Adrenal gland (tissue), 12 donors: Measurements from ENCODE around the gene NPAS4. TPM values are rescaled to one million over a fixed set of nuclear protein-coding genes. Genes with fewer than 3 reads are reported as not detected.

Source experiments
- DNase-seq, 7 donors: peaks; one replicate each; pipeline ENCODE4 v3.0.0-alpha.2; 2019 to 2020
- H3K27ac ChIP-seq, 5 donors: fragments of 200-600 bp; sonication (generic) in 4 of 5; 1 replicate in 3 of 5; 2 replicates in 2 of 5; pipeline versions ENCODE4 v1.5.1 to v1.8.0; 2016 to 2020; ENCODE audit warnings: mild to moderate bottlenecking in 1 of 5
- H3K27me3 ChIP-seq: fragments of 200-600 bp; 2 replicates; pipeline ENCODE4 v1.8.0; 2021
- H3K36me3 ChIP-seq, 2 donors: fragments of 200-600 bp; replicated peaks in 1 of 2; 1 replicate in 1 of 2; 2 replicates in 1 of 2; pipeline versions ENCODE4 v1.5.1 to v1.8.0; 2018 to 2022
- H3K4me1 ChIP-seq, 2 donors: fragments of 200-600 bp; replicated peaks in 1 of 2; 1 replicate in 1 of 2; 2 replicates in 1 of 2; pipeline versions ENCODE4 v1.5.1 to v1.8.0; 2018 to 2021
- H3K4me3 ChIP-seq, 4 donors: fragments of 200-600 bp; sonication (generic) in 3 of 4; one replicate each; pipeline ENCODE4 v1.5.1; 2016 to 2018
- H3K9me3 ChIP-seq, 3 donors: fragments of 200-600 bp; sonication (generic) in 1 of 3; replicated peaks in 1 of 3; 1 replicate in 2 of 3; 2 replicates in 1 of 3; pipeline versions ENCODE4 v1.5.1 to v1.8.0; 2016 to 2021
- POLR2A ChIP-seq, 2 donors: fragments of 450-650 bp; IDR thresholded peaks; one replicate each; pipeline ENCODE4 v1.6.1; 2017; ENCODE audit warnings: antibody characterized with exemption in 2 of 2, mild to moderate bottlenecking in 2 of 2, moderate library complexity in 1 of 2
- WGBS, 4 donors: extraction: QIAGEN DNeasy Blood & Tissue Kit in 2 of 4; methylation state at CpG; one replicate each; pipeline versions ENCODE4 v1.1.5 to v1.1.7; 2013 to 2017; 5-methylcytosine and 5-hydroxymethylcytosine counted together
- intact Hi-C, 2 donors: fragments of 100-400 bp; cut with DNase I; formaldehyde crosslinking; loops; one replicate each; pipeline versions ENCODE4 v1.14.1 to v1.15.0; 2022 to 2023
- polyA plus RNA-seq, 3 donors: library from polyadenylated mRNA; stranded (reverse); fragments of 200-250 nt in 2 of 3; fragments of 350-450 nt in 1 of 3; fragmentation: Illumina TruSeq in 1 of 3; extraction: RNeasy Lipid Tissue Mini Kit (QIAGEN cat#74804) in 1 of 3; gene quantifications; one replicate each; pipeline ENCODE4 v1.2.3, GENCODE V29; 2013 to 2014
- total RNA-seq, 9 donors: library from RNA; depleted of rRNA in 4 of 9; stranded (reverse); fragments of >200 nt in 4 of 9; fragments of 120-200 nt in 1 of 9; fragmentation: NEBNext Ultra II Directional in 1 of 9; extraction: Animal tissue kit (Norgen Biotek cat#: 25700) in 1 of 9; gene quantifications; one replicate each; pipeline versions ENCODE4 v1.1.0 to v1.2.4, GENCODE V29; 2013 to 2023
- TF ChIP-seq, protein P1 (sequence below), 6 experiments: fragments of 450-650 bp in 4 of 6; fragments of 200-600 bp in 2 of 6; sonication (generic) in 1 of 6; IDR thresholded peaks; 1 replicate in 5 of 6; 2 replicates in 1 of 6; pipeline versions ENCODE4 v1.5.1 to v1.8.0; 2016 to 2021; ENCODE audit warnings: antibody characterized with exemption in 6 of 6, mild to moderate bottlenecking in 2 of 6, moderate library complexity in 1 of 6
- donor health status: healthy with polysubstance abuse.
- donor health status: Bipolar disorder and iron deficiency.
- donor health status: DM: yes; HTN: yes; CAD: no.
- donor health status: DM: no; HTN: no; CAD: no.
- donor health status: DM: no; HTN: no; CAD: no.
- donor health status: DM: yes; HTN: yes; CAD: no.

Gene NPAS4
- total and polyA plus RNA-seq, 12 donors: 0.06 to 0.72 (median 0.36) TPM; not detected in 6

DNA sequence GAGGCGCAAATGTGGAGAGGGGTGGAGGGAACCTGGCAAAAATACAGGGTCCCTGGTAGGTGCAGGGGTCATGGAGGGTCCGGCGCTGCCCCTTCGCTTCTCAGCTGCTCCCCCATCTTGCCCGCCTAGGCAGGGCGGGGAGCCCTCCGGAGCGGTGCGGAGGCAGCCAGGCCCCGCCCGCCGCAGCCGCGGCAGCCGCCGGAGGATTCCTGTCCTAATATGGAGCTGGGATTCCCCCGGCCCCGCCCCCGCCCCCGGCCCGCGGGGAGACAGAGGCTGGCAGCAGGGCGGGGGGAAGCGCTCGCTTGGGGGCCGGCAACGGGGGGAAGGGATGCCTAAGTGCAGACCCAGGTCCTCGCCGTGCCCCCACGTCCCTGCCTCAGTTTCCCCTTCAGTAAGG lies 1.0 kb upstream of the NPAS4 start:
- H3K4me1 ChIP-seq: peaks cover 0 to 8% of the 10 kb centered on the region in 2 donors
- no peak for DNase-seq
- H3K36me3 ChIP-seq: no peaks in the 10 kb centered on the region
- H3K27ac ChIP-seq: no peak overlapping the region
- TF ChIP-seq POLR2A (IDR thresholded peaks at IDR 0.05): no peak
- TF ChIP-seq, protein P1, sequence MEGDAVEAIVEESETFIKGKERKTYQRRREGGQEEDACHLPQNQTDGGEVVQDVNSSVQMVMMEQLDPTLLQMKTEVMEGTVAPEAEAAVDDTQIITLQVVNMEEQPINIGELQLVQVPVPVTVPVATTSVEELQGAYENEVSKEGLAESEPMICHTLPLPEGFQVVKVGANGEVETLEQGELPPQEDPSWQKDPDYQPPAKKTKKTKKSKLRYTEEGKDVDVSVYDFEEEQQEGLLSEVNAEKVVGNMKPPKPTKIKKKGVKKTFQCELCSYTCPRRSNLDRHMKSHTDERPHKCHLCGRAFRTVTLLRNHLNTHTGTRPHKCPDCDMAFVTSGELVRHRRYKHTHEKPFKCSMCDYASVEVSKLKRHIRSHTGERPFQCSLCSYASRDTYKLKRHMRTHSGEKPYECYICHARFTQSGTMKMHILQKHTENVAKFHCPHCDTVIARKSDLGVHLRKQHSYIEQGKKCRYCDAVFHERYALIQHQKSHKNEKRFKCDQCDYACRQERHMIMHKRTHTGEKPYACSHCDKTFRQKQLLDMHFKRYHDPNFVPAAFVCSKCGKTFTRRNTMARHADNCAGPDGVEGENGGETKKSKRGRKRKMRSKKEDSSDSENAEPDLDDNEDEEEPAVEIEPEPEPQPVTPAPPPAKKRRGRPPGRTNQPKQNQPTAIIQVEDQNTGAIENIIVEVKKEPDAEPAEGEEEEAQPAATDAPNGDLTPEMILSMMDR (IDR thresholded peaks at IDR 0.05): no peak
- WGBS, 4 donors: 2 to 3% (median 2%) methylated on average over 14 to 29 of the region's 30 CpGs
- H3K4me3 ChIP-seq: no peak overlapping the region
- H3K9me3 ChIP-seq: no peaks in the 10 kb centered on the region
- intact Hi-C loops: no loop called here
- no peaks in the 10 kb centered on the region for H3K27me3 ChIP-seq

DNA sequence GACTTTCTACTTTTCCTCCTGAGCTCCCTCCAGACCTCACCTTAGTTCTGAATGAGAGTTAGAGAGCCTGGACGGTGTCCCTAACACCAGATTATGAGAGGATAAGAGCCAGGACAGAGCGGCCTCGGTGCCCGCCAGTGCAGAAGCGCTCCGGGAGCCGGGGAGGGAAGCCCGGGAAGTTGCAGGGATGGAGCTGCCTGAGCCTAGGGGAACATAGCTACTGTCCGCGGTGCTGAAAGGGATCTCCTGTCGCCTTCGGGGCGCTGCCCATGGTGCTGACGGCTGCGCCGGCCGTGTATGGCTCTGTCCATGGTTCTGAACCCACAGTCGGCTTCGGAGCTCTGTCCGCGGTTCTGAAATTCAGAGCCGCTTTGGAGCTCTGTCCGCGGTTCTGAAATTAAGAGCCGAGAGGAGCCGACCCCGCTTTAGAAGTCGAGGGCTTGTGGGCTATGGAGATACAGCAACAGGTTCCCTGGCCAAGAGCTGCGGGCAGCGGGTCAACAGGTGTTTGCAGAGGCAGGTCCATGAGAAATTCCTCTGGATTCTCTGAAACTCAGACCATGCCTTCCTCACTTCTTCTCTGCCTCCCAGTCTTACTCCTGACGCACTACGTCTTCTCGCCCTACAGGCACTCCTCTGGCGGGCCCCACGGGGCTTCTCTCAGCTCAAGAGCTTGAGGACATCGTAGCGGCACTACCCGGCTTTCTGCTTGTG lies 814 bp downstream of the NPAS4 start:
- TF ChIP-seq, protein P1 (IDR thresholded peaks at IDR 0.05): no peak
- no peak for TF ChIP-seq POLR2A (IDR thresholded peaks at IDR 0.05)
- H3K27ac ChIP-seq: no peak overlapping the region
- peaks cover 0 to 8% of the 10 kb centered on the region in 2 donors for H3K4me1 ChIP-seq
- no peak overlapping the region for H3K4me3 ChIP-seq
- H3K36me3 ChIP-seq: no peaks in the 10 kb centered on the region
- no peaks in the 10 kb centered on the region for H3K27me3 ChIP-seq
- DNase-seq: peak; percentile 90 to 96 (median 93)
- 10 to 18% (median 14%) methylated on average over 21 to 38 of the region's 38 CpGs for WGBS, 4 donors
- intact Hi-C loops: no loop called here
- H3K9me3 ChIP-seq: no peaks in the 10 kb centered on the region

DNA sequence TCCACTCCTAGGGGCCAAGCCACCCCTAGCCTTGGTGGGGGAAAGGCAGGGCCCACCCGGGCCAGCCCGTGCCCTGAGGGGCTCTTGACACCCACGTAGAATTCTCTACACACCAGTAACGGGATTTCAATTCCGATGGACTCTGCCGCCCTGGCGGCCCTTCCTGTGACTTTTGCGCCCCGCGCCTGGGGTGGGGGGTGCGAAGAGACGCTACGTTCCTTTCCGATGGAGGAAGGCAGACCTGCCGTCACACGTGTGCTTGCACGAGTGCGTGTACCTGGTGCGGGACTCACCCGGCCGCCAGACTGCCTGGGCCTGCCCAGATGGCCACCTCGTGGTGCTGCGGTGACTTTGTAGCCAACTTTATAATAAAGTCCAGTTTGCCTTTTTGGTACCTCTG lies 5.5 kb downstream of the NPAS4 start:
- peaks cover 4% of the 10 kb centered on the region for H3K27me3 ChIP-seq
- H3K36me3 ChIP-seq: no peaks in the 10 kb centered on the region
- no peak overlapping the region for H3K4me3 ChIP-seq
- intact Hi-C loops: no loop called here
- no peak for DNase-seq
- H3K9me3 ChIP-seq: no peaks in the 10 kb centered on the region
- TF ChIP-seq, protein P1 (IDR thresholded peaks at IDR 0.05): no peak
- no peak for TF ChIP-seq POLR2A (IDR thresholded peaks at IDR 0.05)
- no peaks in the 10 kb centered on the region for H3K4me1 ChIP-seq
- H3K27ac ChIP-seq: no peak overlapping the region
- 48 to 61% (median 55%) methylated on average over 15 to 23 of the region's 23 CpGs for WGBS, 4 donors

DNA sequence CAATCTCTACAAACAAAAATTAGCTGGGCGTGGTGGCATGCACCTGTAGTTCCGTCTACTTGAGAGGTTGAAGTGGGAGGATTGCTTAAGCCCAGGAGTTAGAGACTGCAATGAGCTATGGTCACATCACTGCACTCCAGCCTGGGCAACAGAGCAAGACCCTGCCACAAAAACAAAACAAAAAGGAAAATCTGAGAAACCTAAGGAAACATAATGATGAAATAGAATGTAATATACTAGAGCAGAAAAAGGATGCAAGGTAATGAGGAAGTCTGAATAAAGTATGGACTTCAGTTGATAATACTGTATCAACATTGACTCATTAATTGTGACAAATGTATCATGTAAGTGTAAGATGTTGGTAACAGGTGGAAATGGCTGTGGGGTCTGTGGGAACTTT lies 8.1 kb downstream of the NPAS4 start:
- Histone ChIP-seq H3K36me3 (no peaks in the 10 kb centered on the region), H3K4me3 (no peak overlapping the region), H3K9me3 (no peaks in the 10 kb centered on the region), H3K4me1 (no peaks in the 10 kb centered on the region), H3K27me3 (peaks cover 4% of the 10 kb centered on the region), H3K27ac (no peak overlapping the region)
- intact Hi-C loops: loop anchor here in 1 of 2 donors (2.0 kb wide), 1 partner anchor 20 kb away; no protein-coding TSS in a partner anchor
- 70 to 81% (median 75%) methylated on average over 2 of the region's 2 CpGs for WGBS, 4 donors
- no peak for TF ChIP-seq POLR2A (IDR thresholded peaks at IDR 0.05)
- TF ChIP-seq, protein P1 (IDR thresholded peaks at IDR 0.05): no peak
- no peak for DNase-seq
